Transverse colon (tissue), 3 donors: ENCODE results near the gene KLF11.

Experiments used
- POLR2A ChIP-seq: fragments of 450-650 bp; IDR thresholded peaks from one replicate; pipeline ENCODE4 v1.6.1; 2016; ENCODE audit warnings: antibody characterized with exemption, mild to moderate bottlenecking, moderate library complexity
- TF ChIP-seq, protein P1 (sequence below), 5 experiments: fragments of 200-600 bp in 3 of 5; fragments of 450-650 bp in 2 of 5; sonication (generic) in 3 of 5; IDR thresholded peaks; 1 replicate in 2 of 5; 2 replicates in 3 of 5; pipeline ENCODE4 v1.5.1; 2016 to 2017; ENCODE audit warnings: antibody characterized with exemption in 5 of 5, inconsistent platforms in 3 of 5, mild to moderate bottlenecking in 2 of 5, moderate library complexity in 1 of 5

DNA sequence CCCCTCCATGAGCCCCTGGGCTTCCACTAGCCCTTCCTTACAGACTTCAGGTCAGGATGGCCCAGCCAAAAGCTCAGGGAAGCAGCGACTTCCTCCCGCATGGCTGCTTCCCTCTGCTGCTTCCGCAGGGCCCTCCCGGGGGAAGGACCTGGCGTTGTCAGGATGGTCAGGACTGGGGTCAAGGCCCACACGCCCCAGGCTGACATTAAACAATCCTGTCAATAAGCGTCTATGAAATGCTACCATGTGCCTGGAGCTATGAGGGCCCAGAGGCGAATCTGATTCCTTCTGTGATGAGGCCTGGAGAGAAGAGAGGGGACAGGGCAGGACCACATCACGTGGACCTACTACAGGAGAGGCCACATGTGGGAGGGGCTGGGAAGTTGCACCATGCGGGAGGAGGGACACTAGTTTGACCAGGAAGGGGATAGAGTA lies 19.6 kb downstream of the KLF11 start:
- TF ChIP-seq, protein P1, sequence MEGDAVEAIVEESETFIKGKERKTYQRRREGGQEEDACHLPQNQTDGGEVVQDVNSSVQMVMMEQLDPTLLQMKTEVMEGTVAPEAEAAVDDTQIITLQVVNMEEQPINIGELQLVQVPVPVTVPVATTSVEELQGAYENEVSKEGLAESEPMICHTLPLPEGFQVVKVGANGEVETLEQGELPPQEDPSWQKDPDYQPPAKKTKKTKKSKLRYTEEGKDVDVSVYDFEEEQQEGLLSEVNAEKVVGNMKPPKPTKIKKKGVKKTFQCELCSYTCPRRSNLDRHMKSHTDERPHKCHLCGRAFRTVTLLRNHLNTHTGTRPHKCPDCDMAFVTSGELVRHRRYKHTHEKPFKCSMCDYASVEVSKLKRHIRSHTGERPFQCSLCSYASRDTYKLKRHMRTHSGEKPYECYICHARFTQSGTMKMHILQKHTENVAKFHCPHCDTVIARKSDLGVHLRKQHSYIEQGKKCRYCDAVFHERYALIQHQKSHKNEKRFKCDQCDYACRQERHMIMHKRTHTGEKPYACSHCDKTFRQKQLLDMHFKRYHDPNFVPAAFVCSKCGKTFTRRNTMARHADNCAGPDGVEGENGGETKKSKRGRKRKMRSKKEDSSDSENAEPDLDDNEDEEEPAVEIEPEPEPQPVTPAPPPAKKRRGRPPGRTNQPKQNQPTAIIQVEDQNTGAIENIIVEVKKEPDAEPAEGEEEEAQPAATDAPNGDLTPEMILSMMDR (IDR thresholded peaks at IDR 0.05), result no peak
- no peak for TF ChIP-seq POLR2A
